SK-N-SH (cell line): ENCODE data around the gene CDKL5. TPM values are rescaled to one million over a fixed set of nuclear protein-coding genes. Genes with fewer than 3 reads are reported as not detected.
A peak's percentile ranks its signal among the peaks of the same experiment; 100 is the strongest.

Experiments
- CTCF ChIA-PET: fragments of 300-600, 350-600 bp; formaldehyde crosslinking; extraction: SDS; loops from one replicate; lab custom pipeline; 2021; lab: Yijun Ruan, JAX
- POLR2A ChIA-PET: fragments of 350-600 bp; sonication (Branson Sonifier 250); formaldehyde crosslinking; extraction: SDS; loops from one replicate; lab custom pipeline; 2020; ENCODE audit warnings: antibody characterized with exemption, inconsistent platforms; lab: Yijun Ruan, JAX
- DNase-seq: peaks from one replicate; pipeline ENCODE4 v3.0.0; 2012
- H2AFZ ChIP-seq: fragments of 200-600 bp; sonication (generic); 2 replicates; pipeline ENCODE4 v1.8.1; 2016; ENCODE audit warnings: antibody characterized with exemption, mild to moderate bottlenecking, low read depth
- H3F3A ChIP-seq: fragments of 200-600 bp; sonication (generic); replicated peaks from 2 replicates; pipeline ENCODE3; 2016; ENCODE audit warnings: antibody characterized with exemption, mild to moderate bottlenecking; ENCODE audit not compliant: insufficient read depth
- H3K27ac ChIP-seq, 2 experiments: fragments of 200-500 bp in 1 of 2; fragments of 200-600 bp in 1 of 2; sonication (Bioruptor generic) in 1 of 2; sonication (generic), shearing (Covaris generic) in 1 of 2; 2 replicates each; pipeline versions ENCODE4 v1.5.1 to v1.6.1; 2014 to 2016; ENCODE audit warnings: low read depth in 2 of 2, inconsistent platforms in 1 of 2, low read length in 1 of 2, mild to moderate bottlenecking in 1 of 2, mixed read lengths in 1 of 2
- H3K27me3 ChIP-seq: fragments of 200-600 bp; sonication (generic), shearing (Covaris generic); 2 replicates; pipeline ENCODE4 v1.6.1; 2016; ENCODE audit warnings: mixed run types; ENCODE audit not compliant: insufficient read depth
- H3K36me3 ChIP-seq, 2 experiments: fragments of 200-500 bp in 1 of 2; fragments of 200-600 bp in 1 of 2; sonication (Bioruptor generic) in 1 of 2; sonication (generic) in 1 of 2; replicated peaks in 1 of 2; 2 replicates each; pipeline versions ENCODE3 to v1.5.1; 2014 to 2016; ENCODE audit warnings: low read length in 1 of 2, mild to moderate bottlenecking in 1 of 2; ENCODE audit not compliant: insufficient read depth in 2 of 2, control insufficient read depth in 1 of 2
- H3K4me1 ChIP-seq, 2 experiments: fragments of 200-500 bp in 1 of 2; fragments of 200-600 bp in 1 of 2; sonication (Bioruptor generic) in 1 of 2; sonication (generic), shearing (Covaris generic) in 1 of 2; 2 replicates each; pipeline versions ENCODE4 v1.5.1 to v1.6.1; 2014 to 2016; ENCODE audit warnings: low read depth in 1 of 2, low read length in 1 of 2, mixed run types in 1 of 2; ENCODE audit not compliant: insufficient read depth in 2 of 2, control insufficient read depth in 1 of 2
- H3K4me2 ChIP-seq: fragments of 200-600 bp; sonication (generic), shearing (Covaris generic); 2 replicates; pipeline ENCODE4 v1.6.1; 2017; ENCODE audit warnings: mixed run types
- H3K4me3 ChIP-seq, 2 experiments: fragments of 200-500 bp in 1 of 2; fragments of 200-600 bp in 1 of 2; sonication (Bioruptor generic) in 1 of 2; sonication (generic), shearing (Covaris generic) in 1 of 2; 2 replicates each; pipeline versions ENCODE4 v1.5.1 to v1.8.1; 2014 to 2016; ENCODE audit warnings: low read depth in 2 of 2, inconsistent platforms in 1 of 2, low read length in 1 of 2, mild to moderate bottlenecking in 1 of 2, mixed read lengths in 1 of 2, moderate library complexity in 1 of 2
- H3K79me2 ChIP-seq: fragments of 200-600 bp; sonication (generic); 2 replicates; pipeline ENCODE4 v1.8.1; 2017; ENCODE audit warnings: mild to moderate bottlenecking; ENCODE audit not compliant: insufficient read depth
- H3K9ac ChIP-seq: fragments of 200-600 bp; sonication (generic); 2 replicates; pipeline ENCODE4 v1.6.1; 2017; ENCODE audit warnings: mixed run types
- H3K9me2 ChIP-seq: fragments of 200-600 bp; sonication (generic); 2 replicates; pipeline ENCODE4 v1.6.1; 2017; ENCODE audit warnings: mixed run types
- H3K9me3 ChIP-seq: fragments of 200-600 bp; sonication (generic); 2 replicates; pipeline ENCODE4 v1.6.1; 2017; ENCODE audit warnings: mixed run types, mild to moderate bottlenecking, moderate library complexity
- H4K20me1 ChIP-seq: fragments of 200-600 bp; sonication (generic); 2 replicates; pipeline ENCODE4 v1.6.1; 2017; ENCODE audit warnings: mild to moderate bottlenecking, mixed run types; ENCODE audit not compliant: insufficient read depth
- ELF1 ChIP-seq: IDR thresholded peaks from 2 replicates; pipeline ENCODE4 v1.4.0; 2012
- EZH2phosphoT487 ChIP-seq: fragments of 200-600 bp; sonication (generic); IDR thresholded peaks from 2 replicates; pipeline ENCODE4 v1.6.1; 2017; ENCODE audit warnings: low read depth, mixed run types, mild to moderate bottlenecking, antibody characterized with exemption, moderate library complexity, borderline replicate concordance
- FOSL2 ChIP-seq: IDR thresholded peaks from 2 replicates; pipeline ENCODE4 v1.4.0; 2012; ENCODE audit warnings: low read depth, mild to moderate bottlenecking, moderate library complexity, borderline replicate concordance
- FOXM1 ChIP-seq: IDR thresholded peaks from 2 replicates; pipeline ENCODE4 v1.4.0; 2012; ENCODE audit warnings: low read depth, mild to moderate bottlenecking
- GATA2 ChIP-seq: sonication (generic); formaldehyde crosslinking; IDR thresholded peaks from 2 replicates; pipeline ENCODE4 v1.5.0; 2020; ENCODE audit warnings: mild to moderate bottlenecking, missing genetic modification reagents
- JUND ChIP-seq: IDR thresholded peaks from 2 replicates; pipeline ENCODE4 v1.4.0; 2012
- NRF1 ChIP-seq: IDR thresholded peaks from 2 replicates; pipeline ENCODE4 v1.6.1; 2012; ENCODE audit warnings: low read depth, mild to moderate bottlenecking, low read length
- POLR2AphosphoS5 ChIP-seq: IDR thresholded peaks from 2 replicates; pipeline ENCODE4 v1.6.1; 2012; ENCODE audit warnings: low read depth, low read length
- RCOR1 ChIP-seq: fragments of 150-350 bp; IDR thresholded peaks from 2 replicates; pipeline ENCODE4 v1.6.1; 2017; ENCODE audit warnings: antibody characterized with exemption, low read length
- RFX5 ChIP-seq: IDR thresholded peaks from 2 replicates; pipeline ENCODE4 v1.6.1; 2012; ENCODE audit warnings: mild to moderate bottlenecking, improper control_type of control experiment, low read length
- SIN3A ChIP-seq: IDR thresholded peaks from 2 replicates; pipeline ENCODE4 v1.6.1; 2012; ENCODE audit warnings: low read depth, mild to moderate bottlenecking, low read length, moderate library complexity, borderline replicate concordance
- SMC3 ChIP-seq: IDR thresholded peaks from 2 replicates; pipeline ENCODE4 v1.6.1; 2012; ENCODE audit warnings: low read depth, low read length, improper control_type of control experiment
- TAF1 ChIP-seq: IDR thresholded peaks from 2 replicates; pipeline ENCODE4 v1.6.1; 2012; ENCODE audit warnings: low read depth, mild to moderate bottlenecking, low read length, moderate library complexity, borderline replicate concordance
- TCF12 ChIP-seq: IDR thresholded peaks from 2 replicates; pipeline ENCODE4 v1.4.0; 2012
- YY1 ChIP-seq: IDR thresholded peaks from 2 replicates; pipeline ENCODE4 v1.4.0; 2012; ENCODE audit warnings: low read depth, mild to moderate bottlenecking
- WGBS: methylation state at CpG from one replicate; pipeline ENCODE4 v1.1.6; 2017; ENCODE audit warnings: low lambda C conversion rate; 5-methylcytosine and 5-hydroxymethylcytosine counted together
- polyA plus RNA-seq, 3 experiments: library from polyadenylated mRNA; depleted of rRNA; stranded (reverse); fragments of >200 nt; gene quantifications; 2 replicates each; pipeline ENCODE4 v1.2.3, GENCODE V29; 2012
- TF ChIP-seq, protein P1 (sequence below): fragments of 150-350 bp; IDR thresholded peaks from 2 replicates; pipeline ENCODE4 v1.6.1; 2017; ENCODE audit warnings: antibody characterized with exemption, low read length, low read depth, borderline replicate concordance
- TF ChIP-seq, protein P2 (sequence below): IDR thresholded peaks from 2 replicates; pipeline ENCODE4 v1.6.1; 2012; ENCODE audit warnings: mild to moderate bottlenecking, low read depth, low read length, moderate library complexity
- TF ChIP-seq, protein P3 (sequence below): IDR thresholded peaks from 2 replicates; pipeline ENCODE4; 2012

CDKL5 gene
- polyA plus RNA-seq, 1 of the 3 experiments (the other 2 are of a cell fraction) = 1.3 TPM

DNA sequence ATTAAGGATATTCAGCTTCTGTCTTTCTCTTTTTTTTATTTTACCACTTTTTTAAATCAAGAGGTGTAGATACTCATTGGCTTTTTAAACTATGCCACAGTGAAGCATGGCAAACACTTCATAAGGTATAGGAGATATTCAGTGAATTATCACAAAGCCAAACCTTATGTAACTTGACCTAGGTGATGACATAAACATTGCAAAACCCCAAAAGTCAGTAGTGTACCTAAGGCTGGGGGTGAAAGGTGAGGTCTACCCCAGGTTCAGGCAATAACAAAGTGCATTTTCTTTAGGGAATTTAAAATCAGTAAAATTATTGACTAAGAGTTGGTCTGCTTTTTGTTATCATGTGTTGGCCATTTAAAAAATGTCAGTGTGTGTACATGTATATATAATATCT is 39.1 kb downstream of the CDKL5 start:
- H3K4me3 ChIP-seq = no peak overlapping the region
- H3K4me1 ChIP-seq = peaks cover 0 to 17% of the 10 kb centered on the region in 2 experiments; a peak in 2 of 4 replicates
- H3K9me2 ChIP-seq = no peaks in the 10 kb centered on the region
- POLR2A ChIA-PET = no interaction called here
- H3K27me3 ChIP-seq = no peaks in the 10 kb centered on the region
- no peak overlapping the region for H2AFZ ChIP-seq
- peak overlapping the region in 1 of 2 experiments; percentile 87; a peak in 2 of 4 replicates for H3K27ac ChIP-seq
- H4K20me1 ChIP-seq = no peaks in the 10 kb centered on the region
- H3K79me2 ChIP-seq = no peaks in the 10 kb centered on the region
- no peaks in the 10 kb centered on the region for H3F3A ChIP-seq
- H3K9me3 ChIP-seq = no peaks in the 10 kb centered on the region
- CTCF ChIA-PET = interaction anchor here (1.6 kb wide), 1 partner anchor 20 kb away, joined by 3 read pairs; no protein-coding TSS in a partner anchor
- DNase-seq = no peak
- no peak overlapping the region for H3K4me2 ChIP-seq
- no peak for TF ChIP-seq RFX5
- TF ChIP-seq, protein P1, sequence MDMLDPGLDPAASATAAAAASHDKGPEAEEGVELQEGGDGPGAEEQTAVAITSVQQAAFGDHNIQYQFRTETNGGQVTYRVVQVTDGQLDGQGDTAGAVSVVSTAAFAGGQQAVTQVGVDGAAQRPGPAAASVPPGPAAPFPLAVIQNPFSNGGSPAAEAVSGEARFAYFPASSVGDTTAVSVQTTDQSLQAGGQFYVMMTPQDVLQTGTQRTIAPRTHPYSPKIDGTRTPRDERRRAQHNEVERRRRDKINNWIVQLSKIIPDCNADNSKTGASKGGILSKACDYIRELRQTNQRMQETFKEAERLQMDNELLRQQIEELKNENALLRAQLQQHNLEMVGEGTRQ = no peak
- TF ChIP-seq TAF1 = no peak
- TF ChIP-seq, protein P2, sequence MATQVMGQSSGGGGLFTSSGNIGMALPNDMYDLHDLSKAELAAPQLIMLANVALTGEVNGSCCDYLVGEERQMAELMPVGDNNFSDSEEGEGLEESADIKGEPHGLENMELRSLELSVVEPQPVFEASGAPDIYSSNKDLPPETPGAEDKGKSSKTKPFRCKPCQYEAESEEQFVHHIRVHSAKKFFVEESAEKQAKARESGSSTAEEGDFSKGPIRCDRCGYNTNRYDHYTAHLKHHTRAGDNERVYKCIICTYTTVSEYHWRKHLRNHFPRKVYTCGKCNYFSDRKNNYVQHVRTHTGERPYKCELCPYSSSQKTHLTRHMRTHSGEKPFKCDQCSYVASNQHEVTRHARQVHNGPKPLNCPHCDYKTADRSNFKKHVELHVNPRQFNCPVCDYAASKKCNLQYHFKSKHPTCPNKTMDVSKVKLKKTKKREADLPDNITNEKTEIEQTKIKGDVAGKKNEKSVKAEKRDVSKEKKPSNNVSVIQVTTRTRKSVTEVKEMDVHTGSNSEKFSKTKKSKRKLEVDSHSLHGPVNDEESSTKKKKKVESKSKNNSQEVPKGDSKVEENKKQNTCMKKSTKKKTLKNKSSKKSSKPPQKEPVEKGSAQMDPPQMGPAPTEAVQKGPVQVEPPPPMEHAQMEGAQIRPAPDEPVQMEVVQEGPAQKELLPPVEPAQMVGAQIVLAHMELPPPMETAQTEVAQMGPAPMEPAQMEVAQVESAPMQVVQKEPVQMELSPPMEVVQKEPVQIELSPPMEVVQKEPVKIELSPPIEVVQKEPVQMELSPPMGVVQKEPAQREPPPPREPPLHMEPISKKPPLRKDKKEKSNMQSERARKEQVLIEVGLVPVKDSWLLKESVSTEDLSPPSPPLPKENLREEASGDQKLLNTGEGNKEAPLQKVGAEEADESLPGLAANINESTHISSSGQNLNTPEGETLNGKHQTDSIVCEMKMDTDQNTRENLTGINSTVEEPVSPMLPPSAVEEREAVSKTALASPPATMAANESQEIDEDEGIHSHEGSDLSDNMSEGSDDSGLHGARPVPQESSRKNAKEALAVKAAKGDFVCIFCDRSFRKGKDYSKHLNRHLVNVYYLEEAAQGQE = no peak
- no peak for TF ChIP-seq RCOR1
- no peak for TF ChIP-seq EZH2phosphoT487
- no peak for TF ChIP-seq TCF12
- TF ChIP-seq FOSL2 = no peak
- TF ChIP-seq, all 33 proteins: peak for 0
- no peaks in the 10 kb centered on the region for H3K36me3 ChIP-seq
- no peak overlapping the region for H3K9ac ChIP-seq

DNA sequence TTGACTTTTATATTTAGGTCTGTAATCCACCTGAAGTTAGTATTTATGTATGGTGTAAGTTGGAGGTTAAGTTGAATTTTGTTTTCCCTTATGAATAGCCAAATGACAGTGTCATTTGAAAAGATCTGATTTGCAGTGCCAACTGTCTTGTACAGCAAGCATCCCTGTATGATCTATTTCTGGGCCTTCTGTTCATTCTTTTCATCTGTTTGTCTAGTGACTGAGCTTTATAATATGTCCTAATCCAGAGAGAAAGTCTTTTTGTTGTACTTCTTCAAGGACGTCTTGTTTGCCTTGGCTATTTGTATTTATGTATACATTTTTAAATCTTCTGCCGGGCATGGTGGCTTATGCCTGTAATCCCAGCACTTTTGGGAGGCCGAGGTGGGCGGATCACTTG is 39.6 kb downstream of the CDKL5 start:
- ChIA-PET POLR2A (no interaction called here), CTCF (no interaction called here)
- Histone ChIP-seq H3K9me3 (no peaks in the 10 kb centered on the region), H3K79me2 (no peaks in the 10 kb centered on the region), H3K4me3 (no peak overlapping the region), H3K27me3 (no peaks in the 10 kb centered on the region), H3K27ac (peak overlapping the region in 1 of 2 experiments; percentile 87; a peak in 2 of 4 replicates), H3K36me3 (no peaks in the 10 kb centered on the region), H2AFZ (no peak overlapping the region), H3K4me1 (peaks cover 0 to 17% of the 10 kb centered on the region in 2 experiments; a peak in 2 of 4 replicates), H3F3A (no peaks in the 10 kb centered on the region), H3K9me2 (no peaks in the 10 kb centered on the region), H3K4me2 (no peak overlapping the region), H3K9ac (no peak overlapping the region), H4K20me1 (no peaks in the 10 kb centered on the region)
- DNase-seq = no peak
- WGBS = 55% methylated on average over 4 of the region's 4 CpGs
- TF ChIP-seq SIN3A (no peak), JUND (no peak), POLR2AphosphoS5 (no peak), TAF1 (no peak), ELF1 (no peak), SMC3 (no peak), GATA2 (CRISPR knock-in tag) (no peak), YY1 (no peak), FOXM1 (no peak), NRF1 (no peak)
- TF ChIP-seq, protein P2 = no peak
- TF ChIP-seq, protein P3, sequence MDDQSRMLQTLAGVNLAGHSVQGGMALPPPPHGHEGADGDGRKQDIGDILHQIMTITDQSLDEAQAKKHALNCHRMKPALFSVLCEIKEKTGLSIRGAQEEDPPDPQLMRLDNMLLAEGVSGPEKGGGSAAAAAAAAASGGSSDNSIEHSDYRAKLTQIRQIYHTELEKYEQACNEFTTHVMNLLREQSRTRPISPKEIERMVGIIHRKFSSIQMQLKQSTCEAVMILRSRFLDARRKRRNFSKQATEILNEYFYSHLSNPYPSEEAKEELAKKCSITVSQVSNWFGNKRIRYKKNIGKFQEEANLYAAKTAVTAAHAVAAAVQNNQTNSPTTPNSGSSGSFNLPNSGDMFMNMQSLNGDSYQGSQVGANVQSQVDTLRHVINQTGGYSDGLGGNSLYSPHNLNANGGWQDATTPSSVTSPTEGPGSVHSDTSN = no peak
- TF ChIP-seq, protein P1 = no peak
